T-helper 2 cell treated with Interferon-gamma antibody and Interleukin-4, amounts not matched to agents 5 μg/mL and 100 μg/mL, for 36 hours (primary cell): ENCODE results near the gene GPR146.

ENCODE experiments used
- DNase-seq: peaks from one replicate; pipeline ENCODE4 v3.0.0; 2021; ENCODE audit warnings: low spot score
- H3K27ac Mint-ChIP-seq: one replicate; pipeline ENCODE4 v1.8.0; 2021; ENCODE audit warnings: mild to moderate bottlenecking, mixed read lengths
- H3K27me3 Mint-ChIP-seq: one replicate; pipeline ENCODE4 v1.8.0; 2021; ENCODE audit warnings: low read depth, mixed read lengths
- H3K36me3 Mint-ChIP-seq: one replicate; pipeline ENCODE4 v1.8.0; 2021; ENCODE audit warnings: low read depth, mixed read lengths
- H3K4me1 Mint-ChIP-seq: one replicate; pipeline ENCODE4 v1.8.0; 2021; ENCODE audit warnings: low read depth, mixed read lengths
- H3K4me3 Mint-ChIP-seq: one replicate; pipeline ENCODE4 v1.8.0; 2022; ENCODE audit warnings: mild to moderate bottlenecking, moderate library complexity, mixed read lengths
- H3K9me3 Mint-ChIP-seq: one replicate; pipeline ENCODE4 v1.8.0; 2021; ENCODE audit warnings: mixed read lengths

The GPR146 gene

GRCh38 chr7:1050956-1051690 lies 6.8 kb downstream of the GPR146 start:
- H3K4me1 Mint-ChIP-seq, result peaks cover 46% of the 10 kb centered on the region
- H3K4me3 Mint-ChIP-seq, result no peak overlapping the region
- peak overlapping the region; percentile 45 for H3K27ac Mint-ChIP-seq

DNA sequence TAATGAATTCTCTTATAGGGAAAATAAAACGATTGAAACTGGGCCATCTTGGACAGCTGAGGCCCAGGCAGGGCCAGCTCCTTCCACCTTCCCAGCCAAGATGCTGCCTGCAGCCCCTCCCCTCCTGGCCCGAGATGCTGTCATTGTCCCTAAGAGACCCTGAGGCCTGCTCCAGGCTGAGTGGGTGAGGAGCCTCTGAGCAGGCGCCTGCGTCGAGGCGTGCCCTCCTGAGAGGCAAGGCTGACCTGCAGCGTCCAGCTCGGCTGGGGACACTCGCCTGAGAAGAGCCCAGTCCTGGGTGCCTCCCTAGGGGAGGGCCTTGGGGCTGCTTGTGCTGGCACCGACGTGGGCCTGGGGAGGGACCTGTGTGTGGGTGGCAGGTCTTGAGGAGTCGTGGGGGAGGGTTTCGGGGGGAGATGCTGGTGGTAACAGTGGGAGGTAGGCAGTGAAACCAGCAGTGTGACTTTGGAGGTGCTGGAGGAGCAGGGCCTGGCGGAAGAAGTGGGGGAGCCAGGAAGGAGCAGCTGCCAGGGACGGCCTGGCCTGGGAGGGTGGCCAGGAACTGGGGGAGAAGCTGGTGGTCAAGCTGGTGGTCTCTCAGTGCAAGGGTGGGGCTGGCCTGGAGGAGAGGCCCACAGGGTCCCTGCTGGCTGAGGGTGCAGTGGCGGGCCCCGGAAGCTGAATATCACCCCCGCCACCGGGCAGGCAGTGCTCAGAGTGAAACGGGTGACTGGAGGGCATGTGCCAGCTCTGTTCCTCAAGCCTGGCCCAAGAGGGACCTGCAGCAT lies 7.9 kb downstream of the GPR146 start:
- H3K27me3 Mint-ChIP-seq, result no peaks in the 10 kb centered on the region
- peaks cover 35% of the 10 kb centered on the region for H3K4me1 Mint-ChIP-seq
- no peak overlapping the region for H3K27ac Mint-ChIP-seq

More at GRCh38 chr7:1050956-1051690, 6.8 kb downstream of the GPR146 start:
- peaks cover 5% of the 10 kb centered on the region for H3K36me3 Mint-ChIP-seq
- no peak for DNase-seq
- H3K9me3 Mint-ChIP-seq, result no peaks in the 10 kb centered on the region
- H3K27me3 Mint-ChIP-seq, result no peaks in the 10 kb centered on the region

DNA sequence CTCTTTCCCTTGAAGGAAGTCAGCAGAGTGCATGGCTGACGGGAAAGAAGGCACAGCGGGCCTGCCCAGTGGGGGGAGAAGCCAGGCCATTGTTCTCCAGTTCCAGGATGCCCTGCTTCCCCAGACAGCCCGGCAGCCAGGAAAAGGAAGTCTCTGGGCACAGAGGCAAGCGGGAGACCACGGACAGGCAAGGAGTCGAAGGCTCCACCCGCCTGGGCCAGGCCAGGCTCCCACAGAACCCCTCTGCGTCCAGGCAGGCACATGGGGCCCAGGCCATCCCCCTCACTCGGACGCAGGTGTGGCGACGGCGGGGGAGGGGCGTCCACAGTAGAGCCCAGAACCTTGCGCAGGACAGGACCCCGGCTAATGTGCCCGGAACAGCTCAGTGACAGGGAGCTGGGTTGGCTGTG lies 8.7 kb downstream of the GPR146 start:
- no peak overlapping the region for H3K27ac Mint-ChIP-seq
- H3K27me3 Mint-ChIP-seq, result no peaks in the 10 kb centered on the region
- no peak overlapping the region for H3K4me3 Mint-ChIP-seq
- no peak for DNase-seq
- no peaks in the 10 kb centered on the region for H3K9me3 Mint-ChIP-seq
- peaks cover 29% of the 10 kb centered on the region for H3K4me1 Mint-ChIP-seq
- peaks cover 5% of the 10 kb centered on the region for H3K36me3 Mint-ChIP-seq

More for the DNA sequence above, 7.9 kb downstream of the GPR146 start:
- no peak for DNase-seq
- peaks cover 5% of the 10 kb centered on the region for H3K36me3 Mint-ChIP-seq
- no peak overlapping the region for H3K4me3 Mint-ChIP-seq
- H3K9me3 Mint-ChIP-seq, result no peaks in the 10 kb centered on the region

GRCh38 chr7:1053816-1054370 lies 9.5 kb downstream of the GPR146 start:
- peaks cover 12% of the 10 kb centered on the region for H3K36me3 Mint-ChIP-seq
- peak overlapping the region; percentile 36 for H3K4me3 Mint-ChIP-seq
- peaks cover 25% of the 10 kb centered on the region for H3K4me1 Mint-ChIP-seq
- no peak overlapping the region for H3K27ac Mint-ChIP-seq
- DNase-seq, result no peak
- H3K9me3 Mint-ChIP-seq, result no peaks in the 10 kb centered on the region
- no peaks in the 10 kb centered on the region for H3K27me3 Mint-ChIP-seq

GRCh38 chr7:1054438-1054837 lies 10.1 kb downstream of the GPR146 start:
- Mint-ChIP-seq H3K4me3 (peak overlapping the region; percentile 36), H3K9me3 (no peaks in the 10 kb centered on the region), H3K27me3 (no peaks in the 10 kb centered on the region), H3K4me1 (peaks cover 24% of the 10 kb centered on the region), H3K36me3 (peaks cover 12% of the 10 kb centered on the region), H3K27ac (no peak overlapping the region)
- DNase-seq, result no peak

DNA sequence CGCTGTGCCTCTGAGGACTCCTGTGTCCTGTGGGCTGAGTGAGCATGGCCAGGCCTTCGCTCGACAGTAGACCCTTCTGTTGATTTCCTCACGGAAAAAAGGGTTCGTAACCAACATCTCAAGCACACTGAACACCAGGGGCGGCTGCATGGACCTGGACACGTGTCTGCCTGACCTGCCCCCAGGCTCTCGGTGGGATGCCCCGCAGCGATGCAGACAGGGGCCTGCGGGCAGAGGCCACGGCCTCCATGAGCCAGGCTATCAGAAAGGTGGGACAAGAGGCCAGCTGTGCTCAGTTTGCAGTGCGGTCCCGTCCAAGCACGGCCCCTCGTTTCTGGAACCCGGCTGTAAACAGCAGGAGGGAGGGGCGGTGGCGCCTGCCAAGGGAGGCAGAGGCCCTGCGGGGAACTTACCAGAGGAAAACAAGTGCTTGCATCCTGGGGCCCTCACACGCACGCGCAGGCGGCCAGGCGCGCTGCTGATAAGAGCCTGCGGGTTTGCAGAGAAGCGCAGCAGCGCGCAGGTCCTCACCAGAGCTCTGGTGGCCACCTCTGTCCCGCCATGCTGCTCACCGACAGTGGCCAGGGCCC lies 10.6 kb downstream of the GPR146 start:
- Mint-ChIP-seq H3K27me3 (no peaks in the 10 kb centered on the region), H3K27ac (peak overlapping the region; percentile 79), H3K4me1 (peaks cover 20% of the 10 kb centered on the region), H3K4me3 (peak overlapping the region; percentile 90), H3K9me3 (no peaks in the 10 kb centered on the region), H3K36me3 (peaks cover 12% of the 10 kb centered on the region)
- DNase-seq, result peak; percentile 60

DNA sequence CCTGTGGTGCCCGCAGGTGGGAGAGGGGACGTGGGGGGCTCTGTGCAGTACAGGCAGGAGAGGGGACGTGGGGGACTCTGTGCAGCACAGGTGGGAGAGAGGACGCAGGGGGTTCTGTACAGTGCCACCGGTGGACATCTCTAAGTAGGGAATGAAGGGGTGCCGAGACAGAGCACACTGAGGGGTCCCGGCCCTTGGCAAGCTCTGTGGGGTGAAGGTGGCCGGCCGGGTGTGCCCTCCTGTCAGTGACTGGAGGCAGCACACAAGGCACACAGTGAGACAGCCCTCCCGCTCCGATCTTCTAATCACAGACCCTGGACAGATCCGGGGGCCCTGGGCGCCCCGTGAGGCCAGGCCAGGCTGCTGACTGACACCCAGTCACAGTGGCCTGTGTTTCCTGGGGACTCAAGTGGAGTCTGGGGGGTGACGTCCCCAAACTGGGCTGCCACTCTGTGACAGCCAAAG lies 11.2 kb downstream of the GPR146 start:
- Mint-ChIP-seq H3K27ac (peak overlapping the region; percentile 79), H3K9me3 (no peaks in the 10 kb centered on the region), H3K4me1 (peaks cover 19% of the 10 kb centered on the region), H3K36me3 (peaks cover 12% of the 10 kb centered on the region), H3K4me3 (peak overlapping the region; percentile 90), H3K27me3 (no peaks in the 10 kb centered on the region)
- no peak for DNase-seq

- DNase-seq, result no peak
- peak overlapping the region; percentile 90 for H3K4me3 Mint-ChIP-seq
- no peak overlapping the region for H3K27ac Mint-ChIP-seq
- H3K9me3 Mint-ChIP-seq, result no peaks in the 10 kb centered on the region
- peaks cover 19% of the 10 kb centered on the region for H3K4me1 Mint-ChIP-seq
- H3K27me3 Mint-ChIP-seq, result no peaks in the 10 kb centered on the region
- peaks cover 12% of the 10 kb centered on the region for H3K36me3 Mint-ChIP-seq
These were observed 11.8 kb downstream of the GPR146 start for GRCh38 chr7:1055956-1056784.

DNA sequence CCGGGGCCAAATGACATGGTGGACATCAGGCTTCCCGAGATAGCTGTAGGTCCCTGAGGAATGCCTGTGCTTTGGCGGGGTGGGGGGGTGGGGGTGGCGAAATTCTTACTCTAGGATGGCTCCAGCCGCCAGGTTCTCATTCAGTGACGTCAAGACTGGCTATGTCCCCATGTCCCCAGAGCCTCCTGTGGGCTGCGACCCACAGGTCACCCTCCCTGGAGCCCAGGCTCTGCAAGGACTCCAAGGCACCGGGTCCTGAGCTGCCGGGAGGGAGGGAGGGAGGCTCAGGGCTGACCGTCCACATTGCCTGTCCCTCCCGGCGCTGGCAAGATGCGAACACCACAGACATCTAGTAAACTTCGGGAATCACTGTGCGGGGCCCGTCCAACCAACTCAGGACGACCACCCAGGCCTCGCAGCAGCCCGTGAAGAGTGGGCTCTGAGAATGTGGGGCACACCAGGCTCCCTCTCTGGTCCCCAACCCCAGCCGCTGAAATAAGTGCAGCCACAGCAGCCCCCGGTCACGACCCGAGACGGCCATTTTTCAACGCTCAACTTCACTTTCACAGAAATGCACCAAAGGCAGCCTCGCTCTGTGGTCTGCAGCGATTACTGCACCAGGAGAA lies 12.6 kb downstream of the GPR146 start:
- H3K27me3 Mint-ChIP-seq, result no peaks in the 10 kb centered on the region
- no peak overlapping the region for H3K27ac Mint-ChIP-seq
- no peak overlapping the region for H3K4me3 Mint-ChIP-seq

DNA sequence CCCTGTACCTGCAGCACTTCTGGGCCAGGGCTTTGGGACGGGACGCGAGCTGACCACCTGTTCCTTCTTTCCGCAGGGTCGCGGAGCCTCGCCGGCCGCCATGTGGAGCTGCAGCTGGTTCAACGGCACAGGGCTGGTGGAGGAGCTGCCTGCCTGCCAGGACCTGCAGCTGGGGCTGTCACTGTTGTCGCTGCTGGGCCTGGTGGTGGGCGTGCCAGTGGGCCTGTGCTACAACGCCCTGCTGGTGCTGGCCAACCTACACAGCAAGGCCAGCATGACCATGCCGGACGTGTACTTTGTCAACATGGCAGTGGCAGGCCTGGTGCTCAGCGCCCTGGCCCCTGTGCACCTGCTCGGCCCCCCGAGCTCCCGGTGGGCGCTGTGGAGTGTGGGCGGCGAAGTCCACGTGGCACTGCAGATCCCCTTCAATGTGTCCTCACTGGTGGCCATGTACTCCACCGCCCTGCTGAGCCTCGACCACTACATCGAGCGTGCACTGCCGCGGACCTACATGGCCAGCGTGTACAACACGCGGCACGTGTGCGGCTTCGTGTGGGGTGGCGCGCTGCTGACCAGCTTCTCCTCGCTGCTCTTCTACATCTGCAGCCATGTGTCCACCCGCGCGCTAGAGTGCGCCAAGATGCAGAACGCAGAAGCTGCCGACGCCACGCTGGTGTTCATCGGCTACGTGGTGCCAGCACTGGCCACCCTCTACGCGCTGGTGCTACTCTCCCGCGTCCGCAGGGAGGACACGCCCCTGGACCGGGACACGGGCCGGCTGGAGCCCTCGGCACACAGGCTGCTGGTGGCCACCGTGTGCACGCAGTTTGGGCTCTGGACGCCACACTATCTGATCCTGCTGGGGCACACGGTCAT lies 13.3 kb downstream of the GPR146 start:
- Mint-ChIP-seq H3K9me3 (no peaks in the 10 kb centered on the region), H3K27ac (no peak overlapping the region), H3K36me3 (peaks cover 12% of the 10 kb centered on the region), H3K4me3 (no peak overlapping the region), H3K27me3 (no peaks in the 10 kb centered on the region), H3K4me1 (peaks cover 19% of the 10 kb centered on the region)
- DNase-seq, result no peak

More for the DNA sequence above, 12.6 kb downstream of the GPR146 start:
- H3K36me3 Mint-ChIP-seq, result peaks cover 12% of the 10 kb centered on the region
- no peaks in the 10 kb centered on the region for H3K9me3 Mint-ChIP-seq
- H3K4me1 Mint-ChIP-seq, result peaks cover 19% of the 10 kb centered on the region
- no peak for DNase-seq

DNA sequence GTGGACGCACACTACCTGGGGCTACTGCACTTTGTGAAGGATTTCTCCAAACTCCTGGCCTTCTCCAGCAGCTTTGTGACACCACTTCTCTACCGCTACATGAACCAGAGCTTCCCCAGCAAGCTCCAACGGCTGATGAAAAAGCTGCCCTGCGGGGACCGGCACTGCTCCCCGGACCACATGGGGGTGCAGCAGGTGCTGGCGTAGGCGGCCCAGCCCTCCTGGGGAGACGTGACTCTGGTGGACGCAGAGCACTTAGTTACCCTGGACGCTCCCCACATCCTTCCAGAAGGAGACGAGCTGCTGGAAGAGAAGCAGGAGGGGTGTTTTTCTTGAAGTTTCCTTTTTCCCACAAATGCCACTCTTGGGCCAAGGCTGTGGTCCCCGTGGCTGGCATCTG lies 14.0 kb downstream of the GPR146 start:
- peak overlapping the region; percentile 72 for H3K27ac Mint-ChIP-seq
- no peak for DNase-seq
- no peaks in the 10 kb centered on the region for H3K9me3 Mint-ChIP-seq
- H3K27me3 Mint-ChIP-seq, result no peaks in the 10 kb centered on the region
- no peak overlapping the region for H3K4me3 Mint-ChIP-seq
- peaks cover 12% of the 10 kb centered on the region for H3K36me3 Mint-ChIP-seq
- H3K4me1 Mint-ChIP-seq, result peaks cover 19% of the 10 kb centered on the region

GRCh38 chr7:1058821-1059199 lies 14.5 kb downstream of the GPR146 start:
- peaks cover 12% of the 10 kb centered on the region for H3K36me3 Mint-ChIP-seq
- no peaks in the 10 kb centered on the region for H3K27me3 Mint-ChIP-seq
- no peaks in the 10 kb centered on the region for H3K9me3 Mint-ChIP-seq
- H3K4me3 Mint-ChIP-seq, result peak overlapping the region; percentile 29
- H3K4me1 Mint-ChIP-seq, result peaks cover 18% of the 10 kb centered on the region
- DNase-seq, result no peak
- H3K27ac Mint-ChIP-seq, result peak overlapping the region; percentile 72
